HG03558 (cell line): ENCODE data around the gene GK2.

ENCODE experiments used
- ATAC-seq: cut with Tn5 transposase; IDR thresholded peaks from one replicate; pipeline ENCODE4 v1.9.1; 2021; ENCODE audit warnings: moderate number of reproducible peaks; ENCODE audit not compliant: unreplicated experiment; ENCODE audit errors: extremely low read depth

The GK2 gene

GRCh38 chr4:79395841-79396240 is 12.2 kb downstream of the GK2 start:
- no peak for ATAC-seq

DNA sequence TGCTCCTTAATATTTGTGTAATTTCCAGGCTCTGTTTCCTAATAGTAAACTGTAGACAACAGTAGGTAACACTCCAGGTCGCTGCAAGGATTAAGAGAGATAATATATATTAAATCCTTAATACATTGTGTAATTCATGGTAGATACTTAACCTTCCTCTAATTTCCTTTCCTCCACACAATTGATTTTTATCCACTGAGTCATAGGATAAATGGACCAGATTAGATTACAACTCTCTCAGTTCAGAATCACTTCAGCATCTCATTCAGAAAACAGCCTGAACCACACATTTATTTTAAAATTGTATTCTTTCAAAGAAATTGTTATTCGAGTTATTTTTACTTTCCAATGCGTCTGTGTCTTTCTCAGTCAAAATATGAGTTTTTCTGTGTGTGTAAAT is 17.1 kb downstream of the GK2 start:
- no peak for ATAC-seq

- no peak for ATAC-seq
Observed at GRCh38 chr4:79385641-79386040, 22.4 kb downstream of the GK2 start.

- no peak for ATAC-seq
Observed at GRCh38 chr4:79381161-79381560, 26.9 kb downstream of the GK2 start.

GRCh38 chr4:79370026-79370425 is 38.0 kb downstream of the GK2 start:
- ATAC-seq, result no peak

- ATAC-seq, result no peak
Observed at GRCh38 chr4:79367096-79367495, 40.9 kb downstream of the GK2 start.

DNA sequence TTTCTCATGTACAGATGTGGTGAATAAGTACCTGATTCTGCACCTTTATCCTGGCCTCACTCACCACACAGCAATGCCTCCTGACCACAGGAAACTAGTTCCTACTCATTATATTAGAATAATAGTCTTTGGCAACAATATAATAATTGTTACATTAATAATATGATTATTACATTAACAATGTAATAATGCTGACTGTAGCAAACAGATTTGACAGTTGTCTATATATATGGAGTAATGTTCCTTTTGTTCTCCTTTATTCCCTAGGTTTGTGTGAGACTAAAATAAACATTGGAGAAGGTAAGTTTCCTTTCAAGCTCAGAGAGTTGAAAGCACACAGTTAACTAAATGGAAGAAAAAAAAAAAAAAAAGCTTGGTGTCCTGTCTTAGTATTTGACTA is 41.6 kb downstream of the GK2 start:
- no peak for ATAC-seq

DNA sequence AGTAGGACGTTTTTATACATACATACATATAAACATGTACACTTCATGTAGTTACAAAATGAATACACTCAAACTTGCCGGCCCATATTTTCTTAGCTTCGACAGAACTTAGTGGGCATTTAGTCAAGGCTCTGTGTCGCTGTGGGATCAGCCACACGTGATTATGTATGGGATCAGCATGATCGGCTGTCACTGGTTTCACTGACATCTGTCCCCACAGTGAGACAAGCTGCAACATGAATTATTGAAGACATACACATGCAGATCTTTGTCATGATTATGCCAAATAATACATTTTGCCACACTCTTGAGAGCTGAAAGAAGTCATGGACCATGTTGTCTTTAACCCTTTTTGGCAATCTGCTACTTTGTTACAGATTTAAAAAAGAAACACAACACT is 44.0 kb downstream of the GK2 start:
- ATAC-seq, result no peak

GRCh38 chr4:79362626-79363025 is 45.4 kb downstream of the GK2 start:
- ATAC-seq, result no peak

DNA sequence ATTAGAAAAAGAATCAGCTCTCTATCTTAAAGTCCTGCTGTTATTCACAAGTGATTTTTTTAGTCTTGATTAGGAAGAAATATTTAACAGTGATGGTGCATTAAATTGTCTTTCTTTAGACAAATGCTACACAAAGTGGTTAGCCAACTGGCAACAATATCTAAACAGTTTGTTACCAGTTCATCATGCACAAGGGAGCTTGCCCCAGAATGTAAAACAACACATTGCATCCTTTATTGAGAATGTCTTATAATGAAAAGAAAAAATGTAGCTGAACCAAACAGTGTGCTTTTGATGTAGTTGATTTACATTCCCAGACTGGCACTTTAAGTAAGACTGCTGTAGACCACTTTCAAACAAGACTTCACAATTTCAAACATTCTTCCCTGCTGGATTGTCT is 48.0 kb downstream of the GK2 start:
- no peak for ATAC-seq

DNA sequence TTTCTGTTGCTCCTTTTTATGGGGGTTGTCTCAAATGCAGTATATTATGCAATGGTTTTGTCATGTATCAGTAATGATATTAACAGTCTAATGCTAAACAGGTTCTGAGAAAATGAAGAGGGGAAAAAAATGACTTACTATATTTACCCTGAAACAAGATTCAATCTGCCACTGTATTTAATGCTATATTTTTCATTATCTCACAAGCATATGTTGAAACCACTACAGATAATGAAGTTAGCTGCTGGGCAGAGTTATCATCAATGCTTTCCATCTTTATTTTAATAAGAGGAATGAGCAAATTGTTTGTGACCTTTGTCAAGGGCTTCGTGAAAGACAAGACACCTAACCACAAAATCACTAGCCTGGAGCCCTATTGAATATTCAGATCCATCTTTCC is 49.6 kb downstream of the GK2 start:
- ATAC-seq, result no peak

- no peak for ATAC-seq
Observed at GRCh38 chr4:79357365-79357764, 50.7 kb downstream of the GK2 start.
